ENCODE data around the gene ARFIP1. TPM values are rescaled to one million over a fixed set of nuclear protein-coding genes. Genes with fewer than 3 reads are reported as not detected.

The ARFIP1 gene
- total and polyA plus RNA-seq, 2 donors (not counting 1 experiment from before 2014, with no cell fraction given): 11.1 to 23.5 TPM

DNA sequence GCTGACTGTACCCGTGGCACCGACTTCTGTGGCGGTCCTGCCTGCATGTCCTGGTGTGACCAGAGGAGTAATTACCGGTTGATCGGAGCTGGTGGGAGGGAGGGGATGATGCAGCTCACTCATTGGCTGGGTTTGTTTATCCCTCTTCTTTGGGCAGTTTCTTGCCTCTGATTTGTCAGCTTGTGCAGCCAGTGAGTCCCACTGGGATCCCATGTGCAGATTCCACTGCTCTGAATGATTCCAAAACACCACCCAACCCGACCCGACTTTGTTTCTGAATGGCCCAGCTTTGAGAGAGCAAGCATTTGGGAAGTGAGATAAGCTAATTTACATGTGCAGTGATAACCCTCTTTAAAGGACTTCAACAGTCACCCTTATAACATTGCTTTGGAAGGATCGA is 170.2 kb downstream of the ARFIP1 start:
- Mint-ChIP-seq H3K9me3 (ENCODE audit: insufficient read depth) (no peaks in the 10 kb centered on the region), H3K27me3 (peaks cover 40% of the 10 kb centered on the region), H3K27ac (no peak overlapping the region), H3K4me1 (no peaks in the 10 kb centered on the region), H3K4me3 (no peak overlapping the region)
- H4K20me1 ChIP-seq (ENCODE audit: control insufficient read depth, insufficient read depth, low read length, poor library complexity, severe bottlenecking): no peaks in the 10 kb centered on the region
- ATAC-seq (ENCODE audit: low read depth) (no peak), DNase-seq (no peak)
- CTCF ChIA-PET: no interaction called here
- TF ChIP-seq CTCF (IDR thresholded peaks at IDR 0.05): no peak
- no peak for TF ChIP-seq EZH2 (IDR thresholded peaks at IDR 0.05; ENCODE audit: borderline replicate concordance, insufficient read depth, low read depth, low read length, poor library complexity, severe bottlenecking)
- H3K4me3 ChIP-seq (ENCODE audit: control extremely low read depth in 1 of 5, extremely low read depth in 1 of 5, insufficient read depth in 1 of 5, low read depth in 2 of 5, low read length in 4 of 5): no peak overlapping the region
- H3K79me2 ChIP-seq (ENCODE audit: control insufficient read depth, insufficient read depth, low read length): no peaks in the 10 kb centered on the region
- H3K9me3 ChIP-seq (ENCODE audit: control extremely low read depth in 1 of 3, control insufficient read depth in 2 of 3, insufficient read depth in 1 of 3, low read length in 2 of 3): no peaks in the 10 kb centered on the region
- intact Hi-C loops (cut with micrococcal nuclease): no loop called here
- peaks cover 0 to 11% (median 5%) of the 10 kb centered on the region in 4 experiments for H3K27me3 ChIP-seq (replicated peaks in 1 of 4; ENCODE audit: control extremely low read depth in 1 of 4, control insufficient read depth in 3 of 4, insufficient read depth in 4 of 4, low read length in 3 of 4)
- H2AFZ ChIP-seq (ENCODE audit: insufficient read depth, low read depth, low read length, poor library complexity, severe bottlenecking): no peak overlapping the region
- no peak overlapping the region for H3K27ac ChIP-seq (ENCODE audit: low read length in 2 of 2)
- POLR2A ChIA-PET: no interaction called here
- WGBS (ENCODE audit: insufficient coverage): 100% methylated on average over 2 of the region's 8 CpGs
- H3K36me3 ChIP-seq (replicated peaks in 1 of 2; ENCODE audit: control extremely low read depth in 1 of 2, control insufficient read depth in 1 of 2, extremely low read depth in 1 of 2, insufficient read depth in 2 of 2, low read length in 1 of 2): no peaks in the 10 kb centered on the region
- no peak overlapping the region for H3K9ac ChIP-seq (ENCODE audit: low read length)
- H3K4me2 ChIP-seq (replicated peaks; ENCODE audit: low read depth, low read length, poor library complexity, severe bottlenecking): no peak overlapping the region
- no peaks in the 10 kb centered on the region for H3K4me1 ChIP-seq (ENCODE audit: control insufficient read depth in 2 of 2, insufficient read depth in 2 of 2, low read length in 2 of 2)

DNA sequence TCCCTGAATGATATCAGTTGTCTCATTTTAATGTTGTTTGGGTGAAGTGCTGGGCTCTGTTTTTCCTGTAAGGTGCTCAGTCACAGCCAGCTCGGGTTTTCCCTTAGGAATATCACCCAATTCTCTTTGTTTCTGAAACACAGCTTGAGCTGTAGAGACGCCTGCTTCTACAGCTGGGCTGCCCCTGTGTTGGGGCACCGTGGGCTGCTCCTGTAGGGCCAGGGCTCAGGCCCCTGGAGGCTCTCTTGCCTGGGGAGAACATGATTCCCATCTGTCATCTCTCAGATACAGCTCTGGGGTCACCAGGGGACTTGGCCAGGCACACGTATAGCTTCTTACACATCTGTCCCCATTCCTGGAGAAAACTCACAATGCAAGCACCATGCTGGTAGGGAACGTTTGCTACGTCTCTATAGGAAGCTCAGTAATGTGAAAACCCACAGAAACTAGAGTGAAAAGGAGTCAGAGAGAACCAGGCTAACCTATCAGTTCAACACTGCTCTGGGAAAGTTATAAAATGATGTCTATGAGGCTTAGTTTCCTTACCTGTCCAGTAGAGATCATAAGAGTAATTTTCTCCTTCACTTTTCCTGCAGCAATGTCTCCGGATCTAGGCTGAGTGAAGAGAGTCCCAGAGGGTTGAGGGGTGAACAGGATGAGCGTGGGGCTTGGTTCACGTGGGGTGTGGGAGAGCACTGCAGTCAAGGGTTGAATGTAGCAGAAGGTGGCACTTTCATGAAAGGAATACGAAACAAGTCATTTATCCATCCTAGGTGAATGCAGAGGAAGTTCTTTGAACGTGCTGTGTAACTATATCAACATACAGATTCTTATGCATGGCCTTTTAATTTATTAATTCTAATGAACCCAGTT is 170.9 kb downstream of the ARFIP1 start:
- Histone ChIP-seq H4K20me1 (ENCODE audit: control insufficient read depth, insufficient read depth, low read length, poor library complexity, severe bottlenecking) (no peaks in the 10 kb centered on the region), H3K9ac (ENCODE audit: low read length) (no peak overlapping the region), H3K4me3 (ENCODE audit: control extremely low read depth in 1 of 5, extremely low read depth in 1 of 5, insufficient read depth in 1 of 5, low read depth in 2 of 5, low read length in 4 of 5) (no peak overlapping the region), H3K36me3 (replicated peaks in 1 of 2; ENCODE audit: control extremely low read depth in 1 of 2, control insufficient read depth in 1 of 2, extremely low read depth in 1 of 2, insufficient read depth in 2 of 2, low read length in 1 of 2) (no peaks in the 10 kb centered on the region), H3K4me2 (replicated peaks; ENCODE audit: low read depth, low read length, poor library complexity, severe bottlenecking) (no peak overlapping the region), H3K9me3 (ENCODE audit: control extremely low read depth in 1 of 3, control insufficient read depth in 2 of 3, insufficient read depth in 1 of 3, low read length in 2 of 3) (no peaks in the 10 kb centered on the region), H3K4me1 (ENCODE audit: control insufficient read depth in 2 of 2, insufficient read depth in 2 of 2, low read length in 2 of 2) (no peaks in the 10 kb centered on the region), H3K79me2 (ENCODE audit: control insufficient read depth, insufficient read depth, low read length) (no peaks in the 10 kb centered on the region), H3K27me3 (replicated peaks in 1 of 4; ENCODE audit: control extremely low read depth in 1 of 4, control insufficient read depth in 3 of 4, insufficient read depth in 4 of 4, low read length in 3 of 4) (peaks cover 0 to 11% (median 5%) of the 10 kb centered on the region in 4 experiments), H3K27ac (ENCODE audit: low read length in 2 of 2) (no peak overlapping the region), H2AFZ (ENCODE audit: insufficient read depth, low read depth, low read length, poor library complexity, severe bottlenecking) (no peak overlapping the region)
- H3K9me3 Mint-ChIP-seq (ENCODE audit: insufficient read depth): no peaks in the 10 kb centered on the region
- H3K4me1 Mint-ChIP-seq: no peaks in the 10 kb centered on the region
- 89% methylated on average over 6 of the region's 11 CpGs for WGBS (ENCODE audit: insufficient coverage)
- intact Hi-C loops (cut with micrococcal nuclease): no loop called here
- H3K27me3 Mint-ChIP-seq: peaks cover 40% of the 10 kb centered on the region
- DNase-seq (no peak), ATAC-seq (ENCODE audit: low read depth) (no peak)
- ChIA-PET CTCF (no interaction called here), POLR2A (no interaction called here)
- no peak overlapping the region for H3K4me3 Mint-ChIP-seq
- TF ChIP-seq CTCF (IDR thresholded peaks at IDR 0.05) (no peak), EZH2 (IDR thresholded peaks at IDR 0.05; ENCODE audit: borderline replicate concordance, insufficient read depth, low read depth, low read length, poor library complexity, severe bottlenecking) (no peak)
- H3K27ac Mint-ChIP-seq: no peak overlapping the region
